Erythroblast (primary cell): ENCODE measurements around the gene DDX27.

ENCODE experiments used
- GATA1 ChIP-seq: IDR thresholded peaks from 2 replicates; pipeline ENCODE4 v1.6.1; 2011; ENCODE audit warnings: low read depth, mild to moderate bottlenecking, control low read depth, low read length, moderate library complexity
- POLR2A ChIP-seq: IDR thresholded peaks from 2 replicates; pipeline ENCODE4 v1.6.1; 2011; ENCODE audit warnings: mild to moderate bottlenecking, low read length

- peak; percentile 67 for TF ChIP-seq POLR2A
- TF ChIP-seq GATA1 = no peak
Measured at GRCh38 chr20:49186535-49187329, 32.5 kb upstream of the DDX27 start.
